ENCODE measurements around the gene SESN2.

Gene SESN2

GRCh38 chr1:28265577-28265976 is 6.3 kb downstream of the SESN2 start:
- TF ChIP-seq CTCF (IDR thresholded peaks at IDR 0.05; ENCODE audit: low read depth, low read length, missing control alignments), result no peak
- DNase-seq, result no peak
- Histone ChIP-seq H3K4me3 (ENCODE audit: low read depth, low read length) (no peak overlapping the region), H3K27me3 (replicated peaks) (no peaks in the 10 kb centered on the region), H3K27ac (no peak overlapping the region), H3K36me3 (replicated peaks) (no peaks in the 10 kb centered on the region)
- in situ Hi-C loops (cut with HindIII; ENCODE audit: low pct_ligation_motif_present, low sequenced_read_pairs), result no loop called here

GRCh38 chr1:28266920-28267322 is 7.6 kb downstream of the SESN2 start:
- no peak overlapping the region for H3K4me3 ChIP-seq (ENCODE audit: low read depth, low read length)
- DNase-seq, result no peak
- H3K27me3 ChIP-seq (replicated peaks), result no peaks in the 10 kb centered on the region
- in situ Hi-C loops (cut with HindIII; ENCODE audit: low pct_ligation_motif_present, low sequenced_read_pairs), result no loop called here
- H3K36me3 ChIP-seq (replicated peaks), result no peaks in the 10 kb centered on the region
- H3K27ac ChIP-seq, result no peak overlapping the region
- no peak for TF ChIP-seq CTCF (IDR thresholded peaks at IDR 0.05; ENCODE audit: low read depth, low read length, missing control alignments)

- Histone ChIP-seq H3K36me3 (replicated peaks) (peaks cover 4% of the 10 kb centered on the region), H3K27me3 (replicated peaks) (no peaks in the 10 kb centered on the region), H3K4me3 (ENCODE audit: low read depth, low read length) (no peak overlapping the region), H3K27ac (no peak overlapping the region)
- in situ Hi-C loops (cut with HindIII; ENCODE audit: low pct_ligation_motif_present, low sequenced_read_pairs), result no loop called here
- TF ChIP-seq CTCF (IDR thresholded peaks at IDR 0.05; ENCODE audit: low read depth, low read length, missing control alignments), result no peak
- no peak for DNase-seq
Measured at GRCh38 chr1:28267633-28268032, 8.3 kb downstream of the SESN2 start.

- DNase-seq, result no peak
- Histone ChIP-seq H3K27ac (no peak overlapping the region), H3K36me3 (replicated peaks) (peaks cover 22% of the 10 kb centered on the region), H3K4me3 (ENCODE audit: low read depth, low read length) (no peak overlapping the region), H3K27me3 (replicated peaks) (no peaks in the 10 kb centered on the region)
- TF ChIP-seq CTCF (IDR thresholded peaks at IDR 0.05; ENCODE audit: low read depth, low read length, missing control alignments), result no peak
- in situ Hi-C loops (cut with HindIII; ENCODE audit: low pct_ligation_motif_present, low sequenced_read_pairs), result no loop called here
Measured at GRCh38 chr1:28269529-28269928, 10.2 kb downstream of the SESN2 start.

- Histone ChIP-seq H3K27me3 (replicated peaks) (no peaks in the 10 kb centered on the region), H3K4me3 (ENCODE audit: low read depth, low read length) (no peak overlapping the region), H3K27ac (no peak overlapping the region), H3K36me3 (replicated peaks) (peaks cover 40% of the 10 kb centered on the region)
- in situ Hi-C loops (cut with HindIII; ENCODE audit: low pct_ligation_motif_present, low sequenced_read_pairs), result no loop called here
- TF ChIP-seq CTCF (IDR thresholded peaks at IDR 0.05; ENCODE audit: low read depth, low read length, missing control alignments), result no peak
- no peak for DNase-seq
Measured at GRCh38 chr1:28272215-28272852, 13.0 kb downstream of the SESN2 start.

Measured in brain microvascular endothelial cell (primary cell).